Measurements from ENCODE around the gene SUGT1. TPM values are rescaled to one million over a fixed set of nuclear protein-coding genes. Genes with fewer than 3 reads are reported as not detected.
"Not testable (repeated sequence)": the region's sequence is repeated elsewhere in the genome, so short reads cannot be mapped to it uniquely, and the experiment has no call there.

Gene SUGT1
- total RNA-seq, 4 donors from 2014 or later: 27.3 to 47.3 (median 37.6) TPM

- Histone ChIP-seq H3K36me3 (no peaks in the 10 kb centered on the region), H3K27ac (no peak overlapping the region), H3K4me1 (no peaks in the 10 kb centered on the region), H3K27me3 (peaks cover 0 to 2% of the 10 kb centered on the region in 2 donors), H3K4me3 (no peak overlapping the region), H3K9me3 (no peaks in the 10 kb centered on the region)
- TF ChIP-seq EP300 (IDR thresholded peaks at IDR 0.05) (no peak), POLR2A (IDR thresholded peaks at IDR 0.05) (no peak), CTCF (IDR thresholded peaks at IDR 0.05) (no peak)
- WGBS, 2 donors: 75 to 79% methylated on average over 3 of the region's 3 CpGs
- no peak for DNase-seq (ENCODE audit: low spot score in 2 of 2)
These were observed 58.6 kb downstream of the SUGT1 start for GRCh38 chr13:52711286-52711685.

GRCh38 chr13:52712385-52712784 lies 59.7 kb downstream of the SUGT1 start:
- Histone ChIP-seq H3K27me3 (peaks cover 0 to 2% of the 10 kb centered on the region in 2 donors), H3K36me3 (no peaks in the 10 kb centered on the region), H3K4me3 (no peak overlapping the region), H3K9me3 (peaks cover 0 to 4% (median 0%) of the 10 kb centered on the region in 4 donors), H3K4me1 (no peaks in the 10 kb centered on the region), H3K27ac (no peak overlapping the region)
- no peak for DNase-seq (ENCODE audit: low spot score in 2 of 2)
- WGBS, 2 donors: 70 to 84% methylated on average over 3 of the region's 3 CpGs
- TF ChIP-seq POLR2A (IDR thresholded peaks at IDR 0.05) (no peak), CTCF (IDR thresholded peaks at IDR 0.05) (no peak), EP300 (IDR thresholded peaks at IDR 0.05) (no peak)

DNA sequence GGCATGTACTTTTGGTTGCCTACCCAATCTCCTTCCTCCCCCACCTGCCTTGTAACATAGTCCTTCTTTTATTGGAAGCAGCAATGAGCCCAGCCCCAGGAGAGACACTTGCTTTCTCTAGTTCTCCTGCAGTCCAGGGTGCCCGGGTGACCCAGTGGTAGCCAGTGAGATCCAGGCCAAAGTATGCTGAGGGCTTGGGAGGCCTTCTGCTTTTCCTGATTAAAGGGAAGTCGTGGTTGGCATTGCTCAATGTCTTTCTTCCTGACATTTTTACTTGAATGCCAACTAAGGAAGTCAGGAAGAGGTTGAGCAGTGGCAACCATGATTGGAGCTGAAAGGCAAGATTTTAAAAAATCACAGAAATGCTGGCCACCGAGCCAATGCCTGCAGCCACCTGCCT lies 61.3 kb downstream of the SUGT1 start:
- peak in 1 of 2 donors; percentile 67 for TF ChIP-seq EP300 (IDR thresholded peaks at IDR 0.05)
- TF ChIP-seq CTCF (IDR thresholded peaks at IDR 0.05): no peak
- H3K4me1 ChIP-seq: no peaks in the 10 kb centered on the region
- H3K9me3 ChIP-seq: peaks cover 0 to 4% (median 0%) of the 10 kb centered on the region in 4 donors
- H3K4me3 ChIP-seq: no peak overlapping the region
- no peaks in the 10 kb centered on the region for H3K36me3 ChIP-seq
- H3K27ac ChIP-seq: no peak overlapping the region
- H3K27me3 ChIP-seq: no peaks in the 10 kb centered on the region
- DNase-seq (ENCODE audit: low spot score in 2 of 2): peak in 1 of 2 donors; percentile 54
- WGBS, 2 donors: 67 to 72% methylated on average over 3 of the region's 3 CpGs

DNA sequence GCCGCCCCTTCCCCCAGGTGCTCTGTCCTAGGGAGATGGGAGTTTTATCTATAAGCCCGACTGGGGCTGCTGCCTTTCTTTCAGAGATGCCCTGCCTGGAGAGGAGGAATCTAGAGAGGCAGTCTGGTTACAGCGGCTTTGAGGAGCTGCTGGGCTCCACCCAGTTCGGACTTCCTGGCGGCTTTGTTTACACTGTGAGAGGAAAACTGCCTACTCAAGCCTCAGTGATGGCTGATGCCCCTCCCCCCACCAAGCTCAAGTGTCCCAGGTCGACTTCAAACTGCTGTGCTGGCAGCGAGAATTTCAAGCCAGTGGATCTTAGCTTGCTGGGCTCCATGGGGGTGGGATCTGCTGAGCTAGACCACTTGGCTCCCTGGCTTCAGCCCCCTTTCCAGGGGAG lies 68.3 kb downstream of the SUGT1 start:
- H3K27me3 ChIP-seq; H3K9me3 ChIP-seq; DNase-seq (ENCODE audit: low spot score in 2 of 2); H3K36me3 ChIP-seq; H3K27ac ChIP-seq; H3K4me3 ChIP-seq; H3K4me1 ChIP-seq: not testable (repeated sequence)
- WGBS, 2 donors: 72 to 78% methylated on average over 7 of the region's 7 CpGs

- H3K9me3 ChIP-seq; H3K27ac ChIP-seq; H3K4me1 ChIP-seq; DNase-seq (ENCODE audit: low spot score in 2 of 2); H3K4me3 ChIP-seq; H3K27me3 ChIP-seq; H3K36me3 ChIP-seq: not testable (repeated sequence)
- WGBS, 2 donors: 93 to 98% methylated on average over 1 to 2 of the region's 2 CpGs
These were observed 68.7 kb downstream of the SUGT1 start for GRCh38 chr13:52721356-52721755.

DNA sequence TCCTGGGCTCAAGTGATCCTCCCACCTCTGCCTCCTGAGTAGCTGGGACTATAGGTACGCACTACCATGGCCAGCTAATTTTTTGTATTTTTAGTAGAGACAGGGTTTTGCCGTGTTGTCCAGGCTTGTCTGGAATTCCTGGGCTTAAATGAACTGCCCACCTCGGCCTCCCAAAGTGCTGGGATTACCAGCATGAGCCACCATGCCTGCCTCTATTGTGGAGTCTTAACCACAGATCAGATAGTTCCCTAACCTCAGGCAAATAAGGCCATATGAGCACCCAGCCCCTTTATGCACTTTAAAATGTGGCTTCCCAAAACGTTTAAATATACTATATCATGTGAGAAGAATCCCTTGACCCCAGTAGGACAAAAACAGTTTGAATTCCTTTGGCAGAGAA lies 70.5 kb downstream of the SUGT1 start:
- no peaks in the 10 kb centered on the region for H3K4me1 ChIP-seq
- WGBS, 2 donors: 82 to 84% methylated on average over 4 of the region's 4 CpGs
- TF ChIP-seq EP300 (IDR thresholded peaks at IDR 0.05) (no peak), POLR2A (IDR thresholded peaks at IDR 0.05) (no peak), CTCF (IDR thresholded peaks at IDR 0.05) (no peak)
- H3K4me3 ChIP-seq: no peak overlapping the region
- DNase-seq (ENCODE audit: low spot score in 2 of 2): no peak
- H3K27me3 ChIP-seq: no peaks in the 10 kb centered on the region
- H3K36me3 ChIP-seq: peaks cover 0 to 8% (median 0%) of the 10 kb centered on the region in 3 donors
- no peak overlapping the region for H3K27ac ChIP-seq
- peaks cover 0 to 12% (median 0%) of the 10 kb centered on the region in 4 donors for H3K9me3 ChIP-seq

Data from tibial nerve (tissue), 4 donors.